Astrocyte (in vitro differentiated cells and primary cell): Measurements from ENCODE around the gene AQP7.

ENCODE experiments used
- CTCF ChIP-seq: IDR thresholded peaks from 2 replicates; pipeline ENCODE4 v1.5.1; 2011; ENCODE audit warnings: low read depth, mild to moderate bottlenecking, inconsistent platforms, low read length, moderate library complexity; ENCODE audit not compliant: insufficient read depth
- EZH2 ChIP-seq: IDR thresholded peaks from 2 replicates; pipeline ENCODE4 v1.6.1; 2012; ENCODE audit warnings: mild to moderate bottlenecking, low read length, inconsistent platforms; ENCODE audit not compliant: insufficient read depth

DNA sequence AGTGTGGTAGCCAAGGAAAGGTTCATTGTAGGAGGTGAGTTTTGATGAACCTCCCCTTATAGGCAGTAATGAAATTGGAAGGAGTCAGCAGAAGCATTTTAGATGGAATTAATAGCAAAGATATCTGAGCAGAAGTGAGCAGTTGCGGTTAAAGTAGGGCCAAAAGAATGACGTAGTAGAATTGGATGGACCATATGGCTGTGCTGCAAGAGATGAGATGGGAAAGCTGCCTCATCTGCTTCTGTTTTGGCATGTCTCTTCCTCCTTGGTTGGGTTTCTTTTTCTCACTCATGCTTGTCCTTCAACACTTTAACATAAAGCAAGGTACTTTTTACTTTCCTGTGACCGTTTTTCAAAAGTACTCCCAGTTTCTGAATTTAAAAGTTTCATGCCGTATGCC lies 55.8 kb downstream of the AQP7 start:
- TF ChIP-seq CTCF (no peak), EZH2 (no peak)
